ENCODE results near the gene AFF1.

DNA sequence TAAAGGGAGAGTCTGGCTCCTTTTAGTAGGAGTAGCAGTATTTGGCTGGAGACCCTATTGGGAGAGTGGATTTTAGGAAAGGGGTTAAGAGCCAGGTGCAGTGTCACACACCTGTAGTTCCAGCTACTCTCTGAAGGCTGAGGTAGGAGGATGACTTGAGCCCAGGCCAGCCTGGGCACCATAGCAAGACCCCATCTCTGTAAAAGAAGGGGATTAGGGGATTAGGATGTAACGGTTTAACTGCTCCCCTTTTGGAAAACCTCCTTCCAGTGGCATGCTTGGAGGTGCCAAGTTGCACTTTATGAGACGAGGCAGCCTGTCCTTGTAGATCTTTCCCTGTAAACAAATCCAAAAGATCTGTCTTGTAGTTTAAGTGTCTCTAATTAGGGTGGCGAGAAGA is 145.7 kb downstream of the AFF1 start:
- TF ChIP-seq POLR2A (IDR thresholded peaks at IDR 0.05) (no peak), CTCF (IDR thresholded peaks at IDR 0.05) (no peak)
